HepG2 (cell line): ENCODE data around the gene SF3B5. TPM values are rescaled to one million over a fixed set of nuclear protein-coding genes. Genes with fewer than 3 reads are reported as not detected.

Source experiments
- CEBPZ ChIP-seq: IDR thresholded peaks from 2 replicates; pipeline ENCODE4 v1.6.1; 2012; ENCODE audit warnings: low read length, improper control_type of control experiment
- CHD4 ChIP-seq: fragments of 200-600 bp; sonication (generic); IDR thresholded peaks from 2 replicates; pipeline ENCODE4 v1.7.0; 2017; ENCODE audit warnings: mild to moderate bottlenecking, low read length, borderline replicate concordance
- DMAP1 ChIP-seq: IDR thresholded peaks from 2 replicates; pipeline ENCODE4 v1.6.1; 2016
- HINFP ChIP-seq: sonication (generic); formaldehyde crosslinking; IDR thresholded peaks from 2 replicates; pipeline ENCODE4 v1.4.0; 2020; ENCODE audit warnings: low read depth, mild to moderate bottlenecking, missing genetic modification reagents
- IRX3 ChIP-seq: sonication (generic); formaldehyde crosslinking; IDR thresholded peaks from 2 replicates; pipeline ENCODE4 v1.8.1; 2023; ENCODE audit warnings: mild to moderate bottlenecking, low read depth, missing genetic modification reagents, borderline replicate concordance
- MAFG ChIP-seq: sonication (generic); formaldehyde crosslinking; IDR thresholded peaks from 2 replicates; pipeline ENCODE4 v1.5.1; 2020; ENCODE audit warnings: mild to moderate bottlenecking, missing genetic modification reagents
- MLLT10 ChIP-seq: sonication (generic); formaldehyde crosslinking; IDR thresholded peaks from 2 replicates; pipeline ENCODE4 v1.4.0; 2020; ENCODE audit warnings: missing genetic modification reagents
- TBX2 ChIP-seq: sonication (generic); formaldehyde crosslinking; IDR thresholded peaks from 2 replicates; pipeline ENCODE4 v1.5.0; 2020; ENCODE audit warnings: missing genetic modification reagents, mild to moderate bottlenecking, borderline replicate concordance
- TCF7 ChIP-seq: sonication (generic); IDR thresholded peaks from 2 replicates; pipeline ENCODE4 v1.6.1; 2016; ENCODE audit warnings: antibody characterized with exemption, low read depth
- ZNF138 ChIP-seq: sonication (generic); formaldehyde crosslinking; IDR thresholded peaks from 2 replicates; pipeline ENCODE4 v1.5.0; 2020; ENCODE audit warnings: mild to moderate bottlenecking, low read depth, missing genetic modification reagents
- ZNF225 ChIP-seq: sonication (generic); formaldehyde crosslinking; IDR thresholded peaks from 2 replicates; pipeline ENCODE4 v1.4.0; 2020; ENCODE audit warnings: mild to moderate bottlenecking, missing genetic modification reagents
- ZNF501 ChIP-seq: sonication (generic); formaldehyde crosslinking; IDR thresholded peaks from 2 replicates; pipeline ENCODE4 v1.5.1; 2020; ENCODE audit warnings: mild to moderate bottlenecking, moderate library complexity, missing genetic modification reagents
- ZSCAN20 ChIP-seq: sonication (generic); formaldehyde crosslinking; IDR thresholded peaks from 2 replicates; pipeline ENCODE4 v1.4.0; 2020; ENCODE audit warnings: missing genetic modification reagents, mild to moderate bottlenecking, borderline replicate concordance
- ZSCAN9 ChIP-seq: IDR thresholded peaks from 2 replicates; pipeline ENCODE4 v1.6.1; 2016; ENCODE audit warnings: borderline replicate concordance
- polyA plus RNA-seq, 8 experiments: library from polyadenylated mRNA; depleted of rRNA in 3 of 8; stranded (reverse) in 7 of 8; unstranded in 1 of 8; fragments of >200 nt; fragmentation: Illumina TruSeq in 4 of 8; extraction: Trizol in 4 of 8; gene quantifications; 2 replicates each; pipeline versions ENCODE4 v1.2.1 to v1.2.3, GENCODE V29; 2011 to 2016; ENCODE audit warnings: low read depth in 4 of 8, missing spikeins in 1 of 8, mixed read lengths in 1 of 8; ENCODE audit not compliant: insufficient read depth in 1 of 8
- total RNA-seq, 5 experiments: library from RNA; depleted of rRNA; stranded (reverse); fragments of >200 nt; fragmentation: Illumina TruSeq; extraction: Trizol; gene quantifications; 2 replicates each; pipeline ENCODE4 v1.2.3, GENCODE V29; 2016; ENCODE audit warnings: low read depth in 1 of 5
- TF ChIP-seq, protein P1 (sequence below): IDR thresholded peaks from 2 replicates; pipeline ENCODE4 v1.6.1; 2016; ENCODE audit warnings: mild to moderate bottlenecking
- TF ChIP-seq, protein P2 (sequence below): sonication (generic); formaldehyde crosslinking; IDR thresholded peaks from 2 replicates; pipeline ENCODE4 v1.5.0; 2020; ENCODE audit warnings: missing genetic modification reagents
- TF ChIP-seq, protein P3 (sequence below): sonication (generic); formaldehyde crosslinking; IDR thresholded peaks from 2 replicates; pipeline ENCODE4 v1.4.0; 2020; ENCODE audit warnings: missing genetic modification reagents

Gene SF3B5
- total and polyA plus RNA-seq, 2 of the 13 experiments (the other 11 are each of a cell fraction or from before 2014, with no cell fraction given): 263 to 292 TPM

GRCh38 chr6:144094731-144095133 is 641 bp downstream of the SF3B5 start (continued):
- no peak for TF ChIP-seq HINFP
- TF ChIP-seq, protein P1, sequence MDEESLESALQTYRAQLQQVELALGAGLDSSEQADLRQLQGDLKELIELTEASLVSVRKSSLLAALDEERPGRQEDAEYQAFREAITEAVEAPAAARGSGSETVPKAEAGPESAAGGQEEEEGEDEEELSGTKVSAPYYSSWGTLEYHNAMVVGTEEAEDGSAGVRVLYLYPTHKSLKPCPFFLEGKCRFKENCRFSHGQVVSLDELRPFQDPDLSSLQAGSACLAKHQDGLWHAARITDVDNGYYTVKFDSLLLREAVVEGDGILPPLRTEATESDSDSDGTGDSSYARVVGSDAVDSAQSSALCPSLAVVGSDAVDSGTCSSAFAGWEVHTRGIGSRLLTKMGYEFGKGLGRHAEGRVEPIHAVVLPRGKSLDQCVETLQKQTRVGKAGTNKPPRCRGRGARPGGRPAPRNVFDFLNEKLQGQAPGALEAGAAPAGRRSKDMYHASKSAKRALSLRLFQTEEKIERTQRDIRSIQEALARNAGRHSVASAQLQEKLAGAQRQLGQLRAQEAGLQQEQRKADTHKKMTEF: no peak
- TF ChIP-seq DMAP1 (CRISPR knock-in tag): no peak
- no peak for TF ChIP-seq ZNF501 (CRISPR knock-in tag)
- TF ChIP-seq TBX2 (CRISPR knock-in tag): no peak
- TF ChIP-seq ZSCAN9 (CRISPR knock-in tag): no peak
- no peak for TF ChIP-seq MAFG (CRISPR knock-in tag)
- 0 out of 2 replicates have a peak, but pooled peaks have one; percentile 48 for TF ChIP-seq IRX3 (CRISPR knock-in tag)
- no peak for TF ChIP-seq ZNF138 (CRISPR knock-in tag)
- TF ChIP-seq TCF7: no peak
- TF ChIP-seq CEBPZ: no peak
- 0 out of 2 replicates have a peak, but pooled peaks have one; percentile 54 for TF ChIP-seq MLLT10
- TF ChIP-seq, protein P2, sequence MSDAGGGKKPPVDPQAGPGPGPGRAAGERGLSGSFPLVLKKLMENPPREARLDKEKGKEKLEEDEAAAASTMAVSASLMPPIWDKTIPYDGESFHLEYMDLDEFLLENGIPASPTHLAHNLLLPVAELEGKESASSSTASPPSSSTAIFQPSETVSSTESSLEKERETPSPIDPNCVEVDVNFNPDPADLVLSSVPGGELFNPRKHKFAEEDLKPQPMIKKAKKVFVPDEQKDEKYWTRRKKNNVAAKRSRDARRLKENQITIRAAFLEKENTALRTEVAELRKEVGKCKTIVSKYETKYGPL (CRISPR knock-in tag): 0 out of 2 replicates have a peak, but pooled peaks have one; percentile 20
- no peak for TF ChIP-seq ZNF225
- TF ChIP-seq, protein P3, sequence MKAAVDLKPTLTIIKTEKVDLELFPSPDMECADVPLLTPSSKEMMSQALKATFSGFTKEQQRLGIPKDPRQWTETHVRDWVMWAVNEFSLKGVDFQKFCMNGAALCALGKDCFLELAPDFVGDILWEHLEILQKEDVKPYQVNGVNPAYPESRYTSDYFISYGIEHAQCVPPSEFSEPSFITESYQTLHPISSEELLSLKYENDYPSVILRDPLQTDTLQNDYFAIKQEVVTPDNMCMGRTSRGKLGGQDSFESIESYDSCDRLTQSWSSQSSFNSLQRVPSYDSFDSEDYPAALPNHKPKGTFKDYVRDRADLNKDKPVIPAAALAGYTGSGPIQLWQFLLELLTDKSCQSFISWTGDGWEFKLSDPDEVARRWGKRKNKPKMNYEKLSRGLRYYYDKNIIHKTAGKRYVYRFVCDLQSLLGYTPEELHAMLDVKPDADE (CRISPR knock-in tag): no peak
- 0 out of 2 replicates have a peak, but pooled peaks have one; percentile 0 for TF ChIP-seq CHD4
- TF ChIP-seq ZSCAN20 (CRISPR knock-in tag): 0 out of 2 replicates have a peak, but pooled peaks have one; percentile 55
